GM18519 (cell line): Measurements from ENCODE around the gene GREB1.

Experiments
- ATAC-seq: cut with Tn5 transposase; IDR thresholded peaks from one replicate; pipeline ENCODE4 v1.9.1; 2021; ENCODE audit warnings: mild to moderate bottlenecking, moderate library complexity; ENCODE audit not compliant: unreplicated experiment, low FRiP score

GREB1 gene

DNA sequence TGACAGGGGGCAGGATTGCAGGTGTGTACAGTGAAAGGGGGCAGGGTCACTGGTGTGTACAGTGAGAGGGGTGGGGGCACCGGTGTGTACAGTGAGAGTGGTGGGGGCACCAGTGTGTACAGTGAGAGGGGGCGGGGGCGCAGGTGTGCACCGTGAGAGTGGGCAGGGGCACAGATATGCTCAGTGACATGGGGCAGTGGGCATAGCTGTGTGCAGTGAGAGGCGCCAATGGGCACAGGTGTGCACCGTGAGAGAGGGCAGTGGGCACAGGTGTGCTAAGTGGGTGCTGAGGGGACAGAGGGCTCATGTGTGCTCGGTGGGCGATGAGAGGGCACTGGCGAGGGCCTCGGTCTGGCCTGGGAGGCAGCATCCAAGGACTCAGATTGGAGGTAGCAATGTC, 63.0 kb downstream of the GREB1 start:
- no peak for ATAC-seq

DNA sequence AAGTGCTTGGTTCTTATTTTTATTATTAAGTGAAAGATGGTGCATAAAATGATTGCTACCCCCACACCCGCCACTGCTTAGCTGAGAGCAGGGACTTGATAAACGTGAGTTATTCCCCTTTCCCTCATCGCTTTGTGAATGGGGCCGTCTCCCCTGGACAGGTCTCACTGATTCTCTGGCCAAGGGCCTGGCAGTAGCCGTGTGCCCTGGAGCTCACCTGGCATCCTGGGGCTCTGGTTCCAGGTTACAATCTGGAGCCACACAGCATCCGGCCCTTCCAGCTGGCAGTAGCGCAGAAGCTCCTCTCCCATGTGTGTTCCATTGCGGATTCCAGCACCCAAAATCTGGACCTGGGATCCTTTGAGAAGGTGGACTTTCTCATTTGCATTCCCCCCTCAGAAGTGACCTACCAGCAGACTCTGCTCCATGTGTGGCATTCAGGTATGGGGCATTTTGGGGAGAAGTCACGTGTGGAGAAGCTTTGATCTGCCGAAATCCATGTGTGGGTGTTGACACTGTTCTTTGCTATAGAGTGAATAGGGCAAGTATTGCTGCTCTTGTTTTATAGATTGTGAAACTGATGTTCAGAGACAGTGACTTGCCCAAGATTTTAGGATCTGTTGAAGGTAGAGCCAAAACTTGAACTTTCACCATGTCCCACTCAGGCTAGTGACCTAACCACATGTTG, 63.8 kb downstream of the GREB1 start:
- ATAC-seq, result no peak

DNA sequence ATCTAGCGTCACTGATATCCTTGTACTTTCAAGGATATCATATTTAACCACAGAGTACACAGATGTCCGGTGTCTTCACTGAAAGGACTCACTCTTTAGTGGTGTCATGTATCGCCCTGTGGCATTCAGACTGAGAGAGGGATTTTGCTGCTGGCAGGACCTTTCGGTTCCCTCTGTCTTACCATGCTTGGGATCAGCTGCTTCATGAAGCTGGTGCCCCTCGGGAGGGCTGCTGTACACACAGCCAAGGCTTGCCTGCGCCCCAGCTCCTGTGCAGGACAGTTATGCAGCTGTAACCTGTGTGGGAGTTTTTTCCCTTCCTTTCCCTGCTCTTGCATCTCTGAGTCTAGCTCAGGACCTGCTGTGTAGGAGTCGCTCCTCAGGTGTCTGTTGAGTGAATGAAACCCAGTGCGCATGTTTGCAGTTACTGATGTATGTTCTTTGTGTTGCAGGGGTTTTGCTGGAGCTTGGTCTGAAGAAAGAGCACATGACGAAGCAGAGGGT, 64.4 kb downstream of the GREB1 start:
- ATAC-seq, result no peak

DNA sequence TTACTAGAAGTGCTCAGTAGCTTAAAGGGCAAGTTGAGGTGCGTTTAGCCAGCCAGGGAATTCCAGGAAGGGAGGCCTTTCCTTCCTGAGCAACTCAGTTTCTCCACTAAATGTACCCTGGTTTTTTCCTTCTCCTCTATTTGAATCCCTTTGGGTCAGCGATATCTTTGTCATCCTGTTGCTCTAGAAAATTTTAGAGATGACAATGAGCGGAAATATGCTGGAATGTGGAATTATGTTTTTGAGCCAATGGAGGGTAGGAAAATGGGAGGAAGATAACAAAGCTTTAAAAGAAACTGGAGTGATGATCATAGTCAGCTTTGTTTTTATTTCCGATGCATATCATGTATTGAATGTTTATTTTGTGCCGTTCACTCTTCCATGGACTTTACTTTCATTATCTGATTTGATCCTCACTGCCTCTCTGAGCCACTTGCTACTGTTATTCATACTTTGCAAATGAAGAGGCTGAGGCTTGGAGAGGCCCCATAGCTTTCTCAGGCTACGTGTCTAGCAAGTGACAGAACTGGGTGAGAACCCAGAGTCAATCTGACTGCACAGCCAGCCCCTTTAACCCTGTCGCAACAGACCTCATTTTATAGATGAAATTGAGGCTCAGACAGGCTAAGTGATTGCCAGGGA, 68.8 kb downstream of the GREB1 start:
- no peak for ATAC-seq

DNA sequence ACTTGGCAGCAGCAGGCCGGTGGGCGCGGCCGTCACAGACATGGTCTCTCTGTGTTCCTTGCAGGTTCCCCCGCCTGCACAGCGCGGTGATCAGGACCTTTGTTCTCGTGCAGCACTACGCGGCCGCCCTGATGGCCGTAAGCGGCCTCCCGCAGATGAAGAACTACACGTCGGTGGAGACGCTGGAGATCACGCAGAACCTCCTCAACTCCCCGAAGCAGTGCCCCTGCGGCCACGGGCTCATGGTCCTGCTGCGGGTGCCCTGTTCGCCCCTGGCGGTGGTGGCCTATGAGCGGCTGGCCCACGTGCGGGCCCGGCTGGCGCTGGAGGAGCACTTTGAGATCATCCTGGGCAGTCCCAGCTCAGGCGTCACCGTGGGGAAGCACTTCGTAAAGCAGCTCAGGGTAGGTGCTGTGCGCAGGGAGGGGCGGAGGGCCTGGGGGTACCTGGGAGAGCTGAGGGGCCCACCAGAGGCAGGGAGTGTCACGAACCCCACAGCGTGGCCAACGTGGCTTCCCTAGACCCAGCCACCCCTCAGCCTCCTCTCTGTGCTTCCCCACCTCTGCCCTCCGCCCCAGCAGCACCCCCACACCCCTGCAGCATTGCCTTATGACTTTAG, 76.9 kb downstream of the GREB1 start:
- ATAC-seq, result no peak

DNA sequence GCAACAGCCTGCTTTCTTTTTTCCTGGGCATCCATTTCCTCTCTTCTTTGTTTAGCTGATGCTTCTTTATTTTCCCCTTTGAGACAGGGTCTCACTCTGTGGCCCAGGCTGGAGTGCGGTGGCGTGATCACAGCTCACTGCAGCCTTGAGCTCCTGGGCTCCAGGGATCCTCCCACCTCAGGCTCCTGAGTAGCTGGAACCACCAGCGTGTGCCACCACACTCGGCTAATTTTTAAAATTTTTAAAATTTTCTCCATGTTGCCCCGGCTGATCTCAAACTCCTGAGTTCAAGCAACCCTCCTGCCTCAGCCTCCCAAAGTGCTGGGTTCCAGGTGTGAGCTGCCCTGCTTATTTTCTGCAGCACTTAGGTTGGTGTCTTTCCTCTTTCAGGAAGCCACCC, 77.4 kb downstream of the GREB1 start:
- ATAC-seq, result no peak

DNA sequence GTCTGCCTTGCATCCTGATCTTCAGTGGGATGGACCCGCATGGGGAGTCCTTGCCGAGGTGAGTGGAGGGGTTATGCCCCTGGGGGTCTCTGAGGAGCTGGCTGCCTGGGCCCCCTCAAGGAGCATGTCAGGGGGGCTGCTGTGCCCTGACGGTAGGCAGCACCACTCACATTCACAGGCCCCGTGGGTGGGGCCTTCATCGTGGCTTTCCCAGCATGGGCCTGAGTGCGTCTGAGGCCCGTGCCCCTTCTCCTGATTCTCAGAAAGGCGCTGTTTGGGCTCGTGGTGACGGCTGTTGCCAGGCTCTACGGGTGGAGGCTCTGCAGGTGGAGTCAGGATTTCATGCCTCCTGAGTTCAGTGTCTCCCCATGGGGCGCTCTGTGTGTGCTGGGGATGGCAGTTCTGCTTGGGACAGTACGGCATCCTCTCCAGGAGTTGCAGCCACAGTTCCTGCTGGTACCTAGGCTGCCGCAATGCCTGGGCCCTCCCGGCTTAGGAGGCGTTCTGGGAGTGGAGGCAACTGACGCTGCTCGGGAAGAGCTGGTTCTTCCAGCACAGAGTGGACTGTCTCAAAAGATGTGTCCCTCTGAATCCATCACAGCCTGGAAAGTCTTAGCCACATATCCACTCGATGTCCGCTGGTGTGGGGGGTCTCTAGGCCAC, 78.8 kb downstream of the GREB1 start:
- no peak for ATAC-seq

DNA sequence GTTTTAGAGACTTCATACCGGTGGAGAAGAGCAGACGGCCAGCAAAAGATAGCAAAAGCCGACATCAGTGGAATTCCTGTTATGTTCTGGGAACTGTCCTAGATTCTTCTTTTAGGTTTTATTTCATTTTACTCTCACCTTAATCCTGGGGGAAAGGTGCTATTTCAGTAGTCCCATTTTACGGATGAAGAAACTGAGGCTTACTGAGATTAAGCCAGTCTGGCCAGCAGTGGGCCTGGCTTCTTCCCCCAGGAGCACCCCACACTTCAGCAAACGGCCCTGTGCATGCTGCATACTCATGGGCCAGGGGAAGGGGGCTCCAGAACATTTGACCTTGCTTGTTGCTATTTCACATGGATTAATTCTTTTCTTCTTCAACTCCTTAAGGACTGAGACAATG, 79.5 kb downstream of the GREB1 start:
- ATAC-seq, result no peak

DNA sequence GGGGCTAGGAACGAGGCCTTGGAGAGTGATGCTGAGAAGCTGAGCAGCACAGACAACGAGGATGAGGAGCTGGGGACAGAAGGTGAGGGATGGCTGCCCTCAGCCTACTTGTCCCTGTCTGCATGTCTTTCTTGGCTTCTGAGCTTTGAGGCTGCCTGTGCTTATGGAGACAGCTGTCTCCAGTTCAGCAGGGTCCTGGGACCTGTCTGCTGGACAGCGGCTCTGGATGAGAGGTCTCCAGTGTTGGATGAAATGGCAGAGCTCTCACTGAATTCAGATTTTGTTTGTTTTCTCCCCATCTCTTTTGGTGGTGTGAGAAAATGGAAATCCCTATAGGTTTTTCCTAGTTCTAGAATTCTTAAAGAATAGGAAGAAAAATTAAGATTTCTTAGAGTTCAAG, 81.4 kb downstream of the GREB1 start:
- ATAC-seq, result no peak

DNA sequence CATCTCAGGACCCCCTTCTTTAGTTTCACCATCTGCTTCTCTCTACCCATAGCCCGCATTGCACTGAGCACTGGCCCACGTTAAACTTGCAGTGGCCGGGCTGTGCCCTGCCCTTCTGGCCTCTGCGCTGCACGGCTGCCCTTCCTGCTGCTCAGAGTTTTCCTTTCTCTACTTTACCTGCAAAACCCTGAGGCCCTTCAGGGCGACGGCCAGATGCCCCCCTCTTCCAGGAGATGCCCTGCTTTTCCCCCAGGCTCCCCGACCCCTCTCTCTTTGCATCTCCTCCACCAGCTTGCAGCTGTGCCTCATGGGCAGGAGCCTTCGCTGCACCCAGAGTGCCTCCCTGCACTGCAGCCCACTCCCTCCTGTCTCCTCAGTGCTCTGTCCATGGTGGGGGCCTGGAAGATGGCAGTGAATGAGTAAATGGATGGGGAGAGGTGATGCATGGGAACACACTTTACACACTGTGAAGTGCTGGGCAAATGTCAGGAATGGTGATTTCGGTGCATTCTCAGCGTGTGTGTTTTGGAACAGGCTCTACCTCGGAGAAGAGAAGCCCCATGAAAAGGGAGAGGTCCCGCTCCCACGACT, 82.3 kb downstream of the GREB1 start:
- ATAC-seq, result no peak

DNA sequence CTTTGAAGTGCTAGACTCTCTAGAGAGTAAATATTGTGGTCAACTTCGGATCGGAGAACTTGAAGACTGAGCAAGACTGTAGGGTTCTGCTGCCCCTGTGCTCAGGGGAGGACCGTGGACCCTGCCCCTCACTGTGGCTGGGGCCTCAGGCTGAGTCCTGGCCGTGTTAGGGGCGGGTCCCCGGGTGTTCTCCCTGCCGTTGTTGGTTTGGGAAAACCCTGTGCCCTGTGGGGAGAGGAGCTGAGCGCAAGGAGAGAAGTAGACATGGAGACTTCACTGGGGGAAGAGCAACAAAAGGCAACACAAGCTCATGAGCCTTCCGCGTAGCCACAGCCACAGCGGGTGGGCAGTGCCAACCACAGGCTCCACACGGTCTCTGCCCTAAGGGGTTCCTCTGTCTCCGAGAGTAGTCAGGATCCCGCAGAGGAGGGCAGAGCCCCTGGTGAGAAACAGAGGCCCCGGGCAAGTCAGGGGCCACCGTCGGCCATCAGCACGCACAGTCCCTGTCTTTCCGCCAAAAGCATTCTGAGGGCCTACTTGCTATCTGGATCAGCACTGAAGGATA, 83.1 kb downstream of the GREB1 start:
- no peak for ATAC-seq

DNA sequence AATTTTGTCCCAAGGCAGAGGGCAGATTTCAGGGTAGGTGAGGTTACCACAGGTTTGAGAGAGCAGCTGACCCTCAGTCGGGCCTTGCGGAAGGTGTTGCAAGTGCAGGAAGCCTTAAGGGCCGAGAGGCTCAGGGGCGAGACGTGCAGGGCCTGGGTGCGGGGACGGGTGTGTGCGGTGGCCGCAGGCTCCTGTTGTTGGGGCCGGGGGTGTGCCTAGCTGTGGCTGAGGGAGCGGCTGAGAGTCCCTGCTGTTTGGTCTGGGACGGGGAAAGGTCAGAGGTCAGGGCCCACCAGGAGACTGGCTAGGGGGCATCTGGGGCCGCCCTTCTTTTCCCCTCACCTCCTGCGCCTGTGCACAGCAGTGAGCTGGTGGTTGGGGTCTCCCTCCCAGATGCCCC, 83.7 kb downstream of the GREB1 start:
- no peak for ATAC-seq

DNA sequence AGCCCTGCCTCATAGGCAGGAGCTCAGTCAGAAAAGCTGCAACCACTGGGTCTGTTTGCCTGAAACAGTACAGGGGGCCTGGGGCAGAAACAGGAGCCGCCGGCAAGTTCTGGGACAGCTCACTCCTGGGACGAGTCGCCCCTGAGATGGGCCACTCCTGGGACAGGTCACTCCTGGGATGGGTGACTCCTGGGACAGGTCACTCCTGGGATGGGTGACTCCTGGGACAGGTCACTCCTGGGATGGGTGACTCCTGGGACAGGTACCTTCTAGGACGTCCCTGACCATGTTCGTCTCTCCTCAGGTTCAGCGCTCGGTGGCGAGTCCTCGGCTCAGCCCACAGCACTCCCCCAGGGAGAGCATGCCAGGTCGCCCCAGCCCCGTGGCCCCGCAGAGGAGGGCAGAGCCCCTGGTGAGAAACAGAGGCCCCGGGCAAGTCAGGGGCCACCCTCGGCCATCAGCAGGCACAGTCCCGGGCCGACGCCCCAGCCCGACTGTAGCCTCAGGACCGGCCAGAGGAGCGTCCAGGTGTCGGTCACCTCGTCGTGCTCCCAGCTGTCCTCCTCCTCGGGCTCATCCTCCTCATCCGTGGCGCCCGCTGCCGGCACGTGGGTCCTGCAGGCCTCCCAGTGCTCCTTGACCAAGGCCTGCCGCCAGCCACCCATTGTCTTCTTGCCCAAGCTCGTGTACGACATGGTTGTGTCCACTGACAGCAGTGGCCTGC, 84.3 kb downstream of the GREB1 start:
- no peak for ATAC-seq

DNA sequence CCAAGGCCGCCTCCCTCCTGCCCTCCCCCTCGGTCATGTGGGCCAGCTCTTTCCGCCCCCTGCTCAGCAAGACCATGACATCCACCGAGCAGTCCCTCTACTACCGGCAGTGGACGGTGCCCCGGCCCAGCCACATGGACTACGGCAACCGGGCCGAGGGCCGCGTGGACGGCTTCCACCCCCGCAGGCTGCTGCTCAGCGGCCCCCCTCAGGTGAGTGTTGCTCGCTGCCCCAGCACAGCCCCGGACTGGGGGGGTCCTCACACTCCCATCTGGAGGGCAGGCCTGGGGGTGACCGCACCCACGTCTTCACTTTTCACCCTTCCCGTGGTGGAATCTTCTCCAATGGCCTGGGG, 84.8 kb downstream of the GREB1 start:
- ATAC-seq, result no peak

DNA sequence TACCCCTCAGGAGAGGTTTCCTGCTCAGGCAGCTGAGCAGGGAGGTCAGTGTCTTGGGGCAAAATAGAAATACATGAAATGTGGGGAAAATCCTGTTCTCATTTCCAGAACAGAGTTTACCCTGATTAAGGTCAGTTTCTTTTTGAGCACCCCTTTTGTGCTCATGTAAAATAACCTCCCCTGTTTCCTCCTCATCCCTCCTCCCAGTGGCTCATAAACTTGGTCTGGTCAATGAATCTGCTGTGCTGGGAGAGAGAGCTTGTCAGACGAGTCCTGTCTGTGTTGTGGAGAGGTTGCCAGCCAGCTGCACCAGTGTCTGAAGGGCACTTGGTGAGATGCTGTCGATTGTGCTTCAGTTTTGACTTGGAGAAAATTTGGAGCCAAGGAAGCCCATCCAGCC, 87.6 kb downstream of the GREB1 start:
- no peak for ATAC-seq

DNA sequence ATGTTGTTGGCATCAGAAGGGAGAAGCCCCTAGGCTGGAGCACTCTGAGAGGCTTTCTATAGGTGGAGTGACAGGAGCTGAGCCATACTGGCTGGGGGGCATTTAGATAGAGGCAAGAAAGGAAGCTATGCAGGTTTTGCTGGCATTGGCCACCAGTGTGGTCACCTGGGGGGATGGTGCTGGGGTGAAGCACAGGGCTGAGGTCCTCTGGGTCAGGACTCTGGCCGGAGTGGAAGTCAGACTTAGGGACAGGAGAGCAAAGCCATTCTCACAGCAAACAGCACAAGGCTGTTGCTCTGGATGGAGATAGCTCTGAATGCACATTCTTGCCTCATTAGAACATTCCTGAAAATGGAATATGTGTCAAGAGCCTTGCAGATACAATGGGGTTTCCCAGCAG, 88.8 kb downstream of the GREB1 start:
- ATAC-seq, result no peak

DNA sequence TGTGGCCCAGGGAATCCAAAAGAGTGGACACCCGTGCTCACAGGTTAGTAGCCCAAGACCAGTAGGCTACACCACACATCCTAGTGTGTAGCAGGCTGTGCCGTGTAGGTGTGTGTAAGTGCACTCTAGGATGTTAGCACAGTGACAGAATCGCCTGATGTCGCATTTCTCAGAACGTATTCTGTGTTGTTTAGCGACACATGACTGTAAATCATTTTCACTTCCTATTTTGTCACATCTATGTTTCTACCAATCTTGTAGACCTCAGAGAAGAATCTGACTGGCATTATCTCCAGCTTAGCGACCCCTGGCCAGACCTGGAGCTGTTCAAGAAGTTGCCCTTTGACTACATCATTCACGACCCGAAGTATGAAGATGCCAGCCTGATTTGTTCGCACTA, 91.0 kb downstream of the GREB1 start:
- no peak for ATAC-seq

DNA sequence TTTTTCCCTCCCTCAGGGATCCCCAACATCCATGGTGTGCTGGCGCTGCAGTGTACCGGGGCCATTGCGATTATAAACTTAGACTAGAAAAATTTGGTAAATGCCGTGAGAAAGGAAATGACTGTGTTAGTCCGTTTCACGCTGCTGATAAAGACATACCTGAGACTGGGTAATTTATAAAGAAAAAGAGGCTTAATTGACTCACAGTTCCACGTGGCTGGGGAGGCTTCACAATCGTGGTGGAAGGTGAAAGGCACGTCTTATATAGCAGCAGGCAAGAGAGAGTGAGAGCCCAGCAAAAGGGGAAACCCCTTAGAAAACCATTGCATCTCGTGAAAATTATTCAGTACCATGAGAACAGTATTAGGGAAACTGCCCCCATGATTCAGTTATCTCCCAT, 91.8 kb downstream of the GREB1 start:
- ATAC-seq, result no peak

DNA sequence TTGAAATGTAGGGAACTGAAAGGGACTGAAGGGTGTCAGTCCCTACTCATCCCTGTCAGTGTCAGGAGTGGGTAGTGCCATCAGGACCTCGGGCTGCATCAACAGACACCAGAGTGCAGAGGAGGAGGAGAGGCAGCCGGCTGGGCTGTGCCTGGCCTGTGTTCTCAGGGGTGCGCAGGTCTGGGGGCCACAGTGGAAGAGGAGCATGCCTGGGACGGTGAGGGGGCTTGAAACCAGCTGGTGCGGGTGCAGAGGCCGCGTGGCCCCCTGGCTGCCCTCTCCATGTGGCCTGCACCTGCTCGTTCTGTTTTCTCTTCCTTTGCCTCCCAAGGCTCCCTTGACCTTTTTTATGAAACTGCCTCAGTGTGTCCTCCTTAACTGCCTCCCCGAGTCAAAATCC, 94.8 kb downstream of the GREB1 start:
- ATAC-seq, result no peak

DNA sequence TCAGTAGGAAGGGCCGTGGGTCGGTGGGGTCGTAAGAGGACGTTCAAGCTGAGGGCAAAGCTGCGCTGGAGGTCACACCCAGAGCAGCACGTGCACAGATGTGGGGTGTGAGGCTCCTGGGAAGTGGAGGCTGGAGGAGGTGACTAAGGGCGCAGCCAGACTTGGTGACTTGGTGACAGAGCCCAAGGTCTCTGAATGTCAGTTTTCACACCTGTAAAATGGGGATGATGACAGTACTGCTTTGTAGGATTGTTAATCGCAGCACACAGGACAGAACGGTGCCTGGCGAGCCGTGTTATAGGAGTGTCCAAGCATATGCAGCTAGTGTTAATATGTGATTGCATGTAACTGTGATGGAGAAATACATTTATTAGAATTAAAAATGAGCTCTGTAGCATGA, 95.4 kb downstream of the GREB1 start:
- ATAC-seq, result no peak
